Measurements from ENCODE around the gene TUBB4A. TPM values are rescaled to one million over a fixed set of nuclear protein-coding genes. Genes with fewer than 3 reads are reported as not detected.

Gene TUBB4A
- total and polyA plus RNA-seq, 9 of the 15 experiments (the other 6 are each of a cell fraction or from before 2014, with no cell fraction given), result 0.14 to 7.0 (median 0.75) TPM

GRCh38 chr19:6452223-6452614 lies 49.9 kb downstream of the TUBB4A start:
- Histone ChIP-seq H2AFZ (ENCODE audit: low read depth, low read length) (no peak overlapping the region), H4K20me1 (replicated peaks; ENCODE audit: control insufficient read depth, insufficient read depth, low read length) (no peaks in the 10 kb centered on the region), H3K4me2 (ENCODE audit: insufficient read depth, low read length) (no peak overlapping the region), H3K79me2 (ENCODE audit: control insufficient read depth, insufficient read depth, low read length) (no peaks in the 10 kb centered on the region), H3K9me3 (replicated peaks; ENCODE audit: control insufficient read depth, insufficient read depth, low read depth, low read length) (peaks cover 24% of the 10 kb centered on the region), H3K9ac (ENCODE audit: insufficient read depth in 1 of 2, low read depth in 2 of 2, low read length in 2 of 2) (no peak overlapping the region), H3K9me1 (ENCODE audit: control insufficient read depth, insufficient read depth, low read length) (no peaks in the 10 kb centered on the region), H3K27ac (ENCODE audit: extremely low read depth, low read depth, low read length) (no peak overlapping the region), H3K36me3 (ENCODE audit: control insufficient read depth, insufficient read depth, low read length) (peaks cover 60% of the 10 kb centered on the region), H3K4me1 (replicated peaks in 1 of 2; ENCODE audit: control insufficient read depth in 2 of 2, insufficient read depth in 2 of 2, low read length in 2 of 2) (peaks cover 0 to 3% of the 10 kb centered on the region in 2 experiments; a peak in 1 of 5 replicates), H3K4me3 (no peak overlapping the region), H3K27me3 (ENCODE audit: control insufficient read depth in 2 of 2, insufficient read depth in 2 of 2, low read length in 2 of 2) (no peaks in the 10 kb centered on the region)
- intact Hi-C loops (cut with micrococcal nuclease) (no loop called here), in situ Hi-C loops (cut with MboI) (no loop called here)
- ATAC-seq (no peak), FAIRE-seq (no peak), DNase-seq (ENCODE audit: extremely low read depth in 1 of 4, low spot score in 3 of 4) (no peak)
- BruUV-seq (replicated peaks), result no TSS peak
- CTCF ChIA-PET (ENCODE audit: low intra/inter-chr PET ratio), result no interaction called here
- TF ChIP-seq TBL1XR1 (IDR thresholded peaks at IDR 0.05; ENCODE audit: low read length in 2 of 2) (no peak), XRCC3 (IDR thresholded peaks at IDR 0.05) (no peak), ZSCAN29 (IDR thresholded peaks at IDR 0.05) (no peak), RBFOX2 (IDR thresholded peaks at IDR 0.05; ENCODE audit: low read depth, low read length) (0 out of 2 replicates have a peak, but pooled peaks have one; percentile 16), ZNF277 (CRISPR knock-in tag; IDR thresholded peaks at IDR 0.05; ENCODE audit: borderline replicate concordance) (no peak), POLR2G (IDR thresholded peaks at IDR 0.05; ENCODE audit: low read depth, low read length) (0 out of 2 replicates have a peak, but pooled peaks have one; percentile 19)
- POLR2A ChIA-PET, result no interaction called here
- 96% methylated on average over 18 of the region's 19 CpGs for WGBS (ENCODE audit: insufficient coverage, low coverage, missing lambda C conversion rate)
